SHP77 (cell line): ENCODE data around the gene TAPT1.

Experiments used
- DNase-seq, 2 experiments: peaks; one replicate each; lab custom pipeline; 2025; lab: John Stamatoyannopoulos, UW

The TAPT1 gene

DNA sequence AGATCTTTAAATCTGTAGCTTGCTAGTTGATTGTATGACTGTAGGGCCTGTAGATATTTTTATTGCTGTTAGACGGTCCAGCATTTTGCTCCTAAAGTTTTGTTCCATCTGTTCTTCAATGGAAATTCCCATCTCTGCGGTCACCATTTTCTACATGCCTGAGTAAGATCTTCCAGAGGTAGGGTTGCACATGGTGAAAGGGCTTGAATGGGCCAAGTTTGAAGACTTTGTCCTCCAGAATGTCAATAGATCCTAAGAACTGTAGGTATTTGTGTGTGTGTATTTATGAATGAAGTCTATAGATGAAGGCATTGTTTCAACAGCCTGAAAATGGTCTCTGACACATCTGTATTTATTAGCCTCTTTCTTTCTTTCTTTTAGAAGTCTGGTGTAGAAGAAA is 22.3 kb upstream of the TAPT1 start:
- no peak for DNase-seq

DNA sequence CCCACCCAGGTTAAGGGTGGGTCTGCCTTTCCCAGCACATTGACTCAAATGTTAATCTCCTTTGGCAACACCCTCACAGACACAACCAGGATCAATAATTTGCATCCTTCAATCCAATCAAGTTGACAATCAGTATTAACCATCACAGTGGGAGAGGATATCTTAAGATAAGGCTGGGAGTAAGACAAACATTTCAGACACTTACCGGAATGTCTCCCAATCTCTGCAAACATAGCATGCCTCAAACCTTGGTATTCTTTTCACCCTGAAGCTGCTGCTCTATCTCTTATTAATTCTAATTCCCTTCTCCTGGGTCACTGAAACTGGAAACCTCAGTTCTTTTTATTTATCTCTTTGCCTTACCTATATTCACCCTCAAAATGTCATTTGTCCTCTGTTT is 19.0 kb upstream of the TAPT1 start:
- DNase-seq, result no peak

GRCh38 chr4:16243285-16243684 is 17.0 kb upstream of the TAPT1 start:
- no peak for DNase-seq

DNA sequence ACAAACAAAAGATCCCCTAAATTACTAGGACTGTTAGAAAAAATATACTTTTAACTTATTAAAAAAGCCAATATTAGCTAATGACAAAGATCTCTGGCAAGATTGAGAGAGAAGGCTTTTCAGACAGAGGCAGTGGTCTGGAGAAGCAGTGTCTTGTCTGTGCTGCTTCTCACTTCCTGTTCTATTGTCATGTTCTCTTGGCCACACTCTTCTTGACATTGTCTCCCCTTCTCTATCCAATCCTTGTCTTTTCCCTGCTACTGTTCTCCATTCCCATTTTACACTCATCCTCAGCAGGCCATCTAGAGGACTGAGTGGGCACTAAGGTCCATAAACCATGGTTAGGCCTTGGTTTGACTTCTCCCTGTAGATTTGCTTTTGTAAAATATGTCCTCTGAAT is 14.0 kb upstream of the TAPT1 start:
- DNase-seq, result no peak

GRCh38 chr4:16239086-16239485 is 12.8 kb upstream of the TAPT1 start:
- DNase-seq, result no peak

- DNase-seq, result no peak
Observed at GRCh38 chr4:16238327-16238726, 12.1 kb upstream of the TAPT1 start.

GRCh38 chr4:16237715-16238114 is 11.4 kb upstream of the TAPT1 start:
- DNase-seq, result no peak

GRCh38 chr4:16236402-16237023 is 10.2 kb upstream of the TAPT1 start:
- no peak for DNase-seq

DNA sequence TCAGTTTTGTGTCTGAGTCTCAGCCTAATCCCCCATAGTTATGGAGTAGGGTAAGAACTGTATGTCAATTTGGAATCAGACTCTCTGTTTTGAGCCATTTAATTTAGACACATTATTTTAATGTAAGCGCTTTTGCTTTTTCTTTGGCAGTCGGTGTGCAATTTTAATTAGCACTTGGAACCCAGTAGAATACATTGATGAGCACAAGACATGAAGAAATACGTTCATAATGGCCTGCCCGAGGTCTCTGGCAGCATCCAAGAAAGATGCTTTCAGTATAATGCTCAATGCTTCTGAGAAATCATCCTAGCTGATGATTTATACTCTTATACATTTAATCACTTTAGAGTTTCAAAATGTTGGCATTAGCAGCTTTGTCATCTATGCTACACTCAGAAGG is 8.9 kb upstream of the TAPT1 start:
- no peak for DNase-seq

DNA sequence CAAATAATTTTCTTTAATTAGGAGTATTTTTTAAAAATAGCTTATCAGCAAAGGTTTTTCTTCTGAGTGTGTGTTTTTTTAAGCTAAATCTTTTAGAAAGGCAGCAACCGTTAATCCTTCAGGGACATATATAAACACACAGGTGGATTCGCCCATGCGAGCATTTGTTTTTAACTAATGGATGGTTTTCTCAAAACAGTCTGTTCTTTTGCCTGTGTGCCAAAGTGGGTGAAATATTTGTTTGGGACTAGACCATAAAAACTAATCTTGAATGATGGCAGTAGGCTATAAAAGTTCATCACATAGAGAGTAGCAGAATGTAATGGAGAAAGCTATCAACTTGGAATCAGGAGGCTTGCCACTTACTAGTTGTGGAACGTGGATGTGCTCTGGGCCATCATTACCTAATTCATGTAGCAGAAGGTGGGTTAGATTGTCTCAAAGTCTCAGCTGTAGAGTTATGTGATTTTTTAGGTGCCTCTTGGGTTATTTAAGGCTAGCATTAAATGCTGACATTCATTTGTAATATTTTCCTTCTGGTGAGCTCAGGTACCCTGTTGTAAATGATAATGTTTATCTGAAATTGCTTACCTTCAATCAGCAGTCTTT is 7.4 kb upstream of the TAPT1 start:
- DNase-seq, result no peak

- no peak for DNase-seq
Observed at GRCh38 chr4:16231570-16232245, 5.4 kb upstream of the TAPT1 start.

DNA sequence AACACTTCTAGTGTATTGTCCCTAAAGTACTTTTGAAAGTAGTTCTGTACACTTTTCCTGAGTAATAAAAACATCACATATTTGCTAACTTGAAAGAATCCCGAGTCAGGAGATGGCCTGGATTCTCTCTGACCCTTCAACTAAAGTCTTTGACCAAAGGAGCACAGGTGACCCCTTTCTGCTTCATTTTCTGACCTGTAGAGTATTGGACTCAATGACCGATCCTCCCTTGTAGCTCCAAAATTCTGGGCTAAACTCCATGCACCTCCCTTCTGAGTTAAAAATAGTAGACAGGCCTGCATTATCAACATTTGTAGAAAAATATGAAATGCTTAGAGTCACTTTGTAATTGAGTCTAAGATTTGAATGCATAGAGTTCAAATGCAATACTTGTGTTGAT is 4.0 kb upstream of the TAPT1 start:
- DNase-seq, result no peak

- no peak for DNase-seq
Observed at GRCh38 chr4:16229604-16230003, 3.3 kb upstream of the TAPT1 start.

GRCh38 chr4:16227462-16227868 is 1.2 kb upstream of the TAPT1 start:
- no peak for DNase-seq

GRCh38 chr4:16226816-16227461 is 668 bp upstream of the TAPT1 start:
- no peak for DNase-seq

DNA sequence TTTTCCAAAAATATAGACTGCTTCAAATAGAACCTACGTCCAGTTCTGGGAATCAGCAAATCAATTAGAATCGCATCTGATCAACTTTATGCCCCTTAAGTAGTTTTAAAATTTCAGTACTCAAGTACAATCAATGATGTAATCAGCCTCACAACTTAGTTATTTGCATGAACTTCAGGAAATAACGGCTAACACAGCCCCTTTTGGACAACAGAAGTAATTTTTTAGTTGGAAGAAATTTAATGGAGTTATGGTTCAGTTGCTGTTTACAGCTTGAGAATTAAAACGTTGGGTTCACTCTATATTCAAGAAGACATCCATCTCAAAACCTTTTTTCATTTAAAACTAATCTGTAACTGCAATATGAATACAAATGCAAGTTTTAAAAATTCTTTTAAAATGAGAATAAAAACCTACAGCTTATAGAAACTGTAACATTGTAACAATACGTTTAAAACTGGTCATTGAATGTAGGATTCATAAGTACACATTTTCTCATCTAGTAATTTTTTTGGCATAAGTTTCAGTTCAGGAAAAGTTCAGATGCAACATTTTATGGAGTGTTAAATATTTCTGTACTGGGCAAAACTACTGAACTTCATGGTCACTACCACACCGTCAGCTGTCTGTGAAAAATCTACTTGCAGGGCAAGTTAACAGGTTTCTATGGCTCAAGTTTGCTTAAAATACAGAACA is 956 bp downstream of the TAPT1 start:
- no peak for DNase-seq

GRCh38 chr4:16224264-16225166 is 1.8 kb downstream of the TAPT1 start:
- DNase-seq, result no peak

- no peak for DNase-seq
Observed at GRCh38 chr4:16222957-16223527, 3.2 kb downstream of the TAPT1 start.

- no peak for DNase-seq
Observed at GRCh38 chr4:16218950-16219349, 7.3 kb downstream of the TAPT1 start.

DNA sequence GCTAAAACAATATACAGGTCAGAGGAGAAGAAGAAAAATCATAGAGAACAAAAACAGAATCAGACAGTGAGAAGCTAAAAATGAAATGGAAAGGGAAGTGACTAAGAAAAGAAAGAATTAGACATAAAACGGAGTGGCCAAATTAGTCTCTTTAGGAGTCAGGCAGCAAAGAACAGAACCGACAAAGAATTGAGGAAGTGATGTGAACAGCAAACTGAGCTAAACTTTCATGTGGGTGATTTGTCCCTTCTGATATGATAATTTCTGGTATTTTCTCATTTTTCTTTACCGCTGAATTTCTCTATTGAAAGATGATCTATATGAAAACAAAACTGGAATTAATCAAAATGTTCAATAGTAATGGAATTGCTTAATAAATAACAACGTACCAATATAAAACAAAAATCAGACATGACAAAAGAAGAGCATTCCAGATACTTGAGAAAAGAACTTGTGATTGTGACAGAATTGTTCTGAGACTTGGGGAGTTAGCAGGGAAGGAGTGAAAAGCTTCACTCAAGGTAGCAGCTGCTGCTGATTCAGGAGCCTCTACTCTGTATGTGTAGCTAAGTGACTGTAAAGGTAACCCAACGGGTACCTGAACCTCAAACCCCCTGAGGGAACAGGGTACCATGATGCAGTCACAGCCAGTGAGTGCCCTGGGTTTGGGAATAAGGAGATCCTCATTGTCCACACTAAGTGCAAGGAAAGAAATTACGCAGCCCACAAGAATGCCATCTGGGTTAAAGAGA is 8.8 kb downstream of the TAPT1 start:
- DNase-seq, result no peak
